Sigmoid colon (tissue), 4 donors: ENCODE results near the gene DARS2.
"Not testable (repeated sequence)": the region's sequence is repeated elsewhere in the genome, so short reads cannot be mapped to it uniquely, and the experiment has no call there.

Source experiments
- EP300 ChIP-seq, 4 donors: sonication (generic); formaldehyde crosslinking; IDR thresholded peaks; one replicate each; pipeline ENCODE4 v1.6.1; 2017; ENCODE audit warnings: antibody characterized with exemption in 4 of 4
- POLR2A ChIP-seq, 2 donors: fragments of 450-650 bp; IDR thresholded peaks; one replicate each; pipeline ENCODE4 v1.6.1; 2016; ENCODE audit warnings: antibody characterized with exemption in 2 of 2, mild to moderate bottlenecking in 2 of 2, moderate library complexity in 2 of 2
- TF ChIP-seq, protein P1 (sequence below), 4 experiments: fragments of 450-650 bp in 3 of 4; fragments of 200-600 bp in 1 of 4; IDR thresholded peaks; one replicate each; pipeline ENCODE4 v1.5.1; 2016 to 2019; ENCODE audit warnings: antibody characterized with exemption in 4 of 4, mild to moderate bottlenecking in 3 of 4, moderate library complexity in 2 of 4

DNA sequence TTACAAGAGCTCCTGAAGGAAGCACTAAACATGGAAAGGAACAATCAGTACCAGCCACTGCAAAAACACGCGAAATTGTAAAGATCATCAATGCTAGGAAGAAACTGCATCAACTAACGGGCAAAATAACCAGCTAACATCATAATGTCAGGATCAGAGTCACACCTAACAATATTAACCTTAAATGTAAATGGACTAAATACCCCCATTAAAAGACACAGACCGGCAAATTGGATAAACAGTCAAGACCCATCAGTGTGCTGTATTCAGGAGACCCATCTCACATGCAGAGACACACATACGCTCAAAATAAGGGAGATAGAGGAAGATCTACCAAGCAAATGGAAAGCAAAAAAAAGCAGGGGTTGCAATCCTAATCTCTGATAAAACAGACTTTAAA is 10.8 kb upstream of the DARS2 start:
- not testable (repeated sequence) for TF ChIP-seq POLR2A, EP300 (IDR thresholded peaks at IDR 0.05)
- TF ChIP-seq, protein P1, sequence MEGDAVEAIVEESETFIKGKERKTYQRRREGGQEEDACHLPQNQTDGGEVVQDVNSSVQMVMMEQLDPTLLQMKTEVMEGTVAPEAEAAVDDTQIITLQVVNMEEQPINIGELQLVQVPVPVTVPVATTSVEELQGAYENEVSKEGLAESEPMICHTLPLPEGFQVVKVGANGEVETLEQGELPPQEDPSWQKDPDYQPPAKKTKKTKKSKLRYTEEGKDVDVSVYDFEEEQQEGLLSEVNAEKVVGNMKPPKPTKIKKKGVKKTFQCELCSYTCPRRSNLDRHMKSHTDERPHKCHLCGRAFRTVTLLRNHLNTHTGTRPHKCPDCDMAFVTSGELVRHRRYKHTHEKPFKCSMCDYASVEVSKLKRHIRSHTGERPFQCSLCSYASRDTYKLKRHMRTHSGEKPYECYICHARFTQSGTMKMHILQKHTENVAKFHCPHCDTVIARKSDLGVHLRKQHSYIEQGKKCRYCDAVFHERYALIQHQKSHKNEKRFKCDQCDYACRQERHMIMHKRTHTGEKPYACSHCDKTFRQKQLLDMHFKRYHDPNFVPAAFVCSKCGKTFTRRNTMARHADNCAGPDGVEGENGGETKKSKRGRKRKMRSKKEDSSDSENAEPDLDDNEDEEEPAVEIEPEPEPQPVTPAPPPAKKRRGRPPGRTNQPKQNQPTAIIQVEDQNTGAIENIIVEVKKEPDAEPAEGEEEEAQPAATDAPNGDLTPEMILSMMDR (IDR thresholded peaks at IDR 0.05), result not testable (repeated sequence)
